Jurkat, Clone E6-1 (cell line): Measurements from ENCODE around the gene MYMX.
"Not testable (repeated sequence)": the region's sequence is repeated elsewhere in the genome, so short reads cannot be mapped to it uniquely, and the experiment has no call there.

Source experiments
- DNase-seq: peaks from one replicate; pipeline ENCODE4 v3.0.0-alpha.2; 2011; ENCODE audit warnings: low read depth, low spot score
- H3K4me3 ChIP-seq: 2 replicates; pipeline ENCODE4 v1.5.1; 2011; ENCODE audit warnings: mild to moderate bottlenecking, low read length, control low read depth, moderate library complexity

MYMX gene

DNA sequence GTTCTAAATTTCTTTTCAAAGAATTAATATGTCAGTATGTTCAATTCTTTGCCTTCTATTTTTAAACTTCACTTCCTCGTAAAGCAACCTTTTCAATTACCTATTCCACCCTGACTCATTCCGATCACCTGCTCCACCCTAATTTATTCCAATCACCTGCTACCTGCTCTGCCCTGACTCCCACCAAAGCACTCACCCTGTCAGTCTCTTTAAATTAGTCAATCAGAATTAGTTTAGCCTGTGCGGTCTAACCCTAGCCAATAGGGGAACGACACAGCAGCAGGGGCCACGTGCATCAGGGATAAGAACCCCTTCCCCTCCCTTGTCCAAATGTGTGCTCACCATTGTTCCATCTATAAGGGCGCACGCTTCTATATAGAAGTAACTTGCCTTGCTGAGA lies 31.4 kb upstream of the MYMX start:
- DNase-seq, H3K4me3 ChIP-seq: not testable (repeated sequence)

DNA sequence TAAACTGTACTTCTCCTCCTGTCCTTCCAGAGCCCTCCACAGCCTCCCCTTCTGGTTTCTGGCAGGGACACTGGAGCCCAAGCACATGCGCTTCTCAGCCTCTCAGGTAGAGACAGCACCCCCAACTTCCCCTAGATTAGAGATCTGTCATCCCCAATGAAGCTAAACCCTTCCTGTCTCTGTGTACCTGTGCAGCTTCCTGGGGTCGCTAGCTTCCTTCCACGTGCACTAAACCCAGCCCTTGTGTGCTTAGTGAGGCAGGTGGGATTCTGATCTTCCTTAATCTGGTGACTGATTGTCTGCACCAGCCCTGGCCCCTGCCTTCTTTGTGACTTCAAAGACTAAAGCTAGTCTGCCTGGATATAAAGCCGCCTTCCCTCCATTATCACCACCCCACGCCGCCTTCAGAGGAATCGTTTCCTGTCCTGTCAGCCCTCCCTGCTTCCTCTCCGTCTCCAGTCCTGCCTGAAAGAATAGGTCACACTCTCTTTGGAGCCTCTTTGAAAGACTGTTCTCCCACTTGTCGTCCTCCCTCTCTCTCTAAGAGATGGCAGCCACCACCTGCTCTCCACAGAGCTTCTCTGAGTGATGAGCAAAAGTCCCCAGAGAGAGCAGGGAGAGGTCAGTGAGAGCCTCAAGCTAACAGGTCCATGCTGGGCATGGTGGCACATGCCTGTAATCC lies 30.6 kb upstream of the MYMX start:
- no peak for DNase-seq
- no peak overlapping the region for H3K4me3 ChIP-seq

DNA sequence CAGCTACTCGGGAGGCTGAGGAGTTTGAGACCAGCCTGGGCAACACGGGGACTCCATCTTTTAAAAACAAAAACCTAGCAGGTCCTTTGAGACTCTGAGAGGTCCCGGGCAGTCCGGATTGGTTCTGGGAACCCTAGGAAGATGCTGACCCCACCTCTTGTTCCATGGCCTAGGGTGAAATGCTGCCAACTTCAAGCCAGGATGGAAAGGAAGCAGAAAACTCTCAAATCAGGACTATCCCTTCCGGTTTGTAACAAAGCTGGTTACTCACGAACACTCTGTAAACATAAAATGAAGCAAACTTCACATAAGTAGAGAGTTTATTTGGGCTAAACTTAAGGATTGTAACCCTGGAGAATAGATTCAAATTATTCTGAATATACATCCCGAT lies 30.1 kb upstream of the MYMX start:
- no peak overlapping the region for H3K4me3 ChIP-seq
- no peak for DNase-seq

DNA sequence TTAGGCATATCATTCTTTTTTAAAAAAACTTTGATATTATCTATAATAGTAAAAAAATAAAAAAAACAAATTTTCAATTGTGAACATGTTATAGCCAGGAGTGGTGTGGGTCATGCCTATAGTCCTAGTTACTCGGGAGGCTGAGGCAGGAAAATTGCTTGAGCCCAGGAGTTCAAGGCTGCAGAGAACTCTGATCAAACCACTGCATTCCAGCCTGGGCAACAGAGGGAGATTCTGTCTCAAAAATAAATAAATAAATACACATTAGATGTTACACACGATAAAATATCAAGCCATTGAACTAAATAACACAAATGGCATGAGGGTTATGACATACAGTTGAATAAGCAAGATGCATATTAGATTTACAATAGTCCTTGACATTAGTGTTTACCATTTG lies 27.9 kb upstream of the MYMX start:
- H3K4me3 ChIP-seq: no peak overlapping the region
- DNase-seq: no peak

DNA sequence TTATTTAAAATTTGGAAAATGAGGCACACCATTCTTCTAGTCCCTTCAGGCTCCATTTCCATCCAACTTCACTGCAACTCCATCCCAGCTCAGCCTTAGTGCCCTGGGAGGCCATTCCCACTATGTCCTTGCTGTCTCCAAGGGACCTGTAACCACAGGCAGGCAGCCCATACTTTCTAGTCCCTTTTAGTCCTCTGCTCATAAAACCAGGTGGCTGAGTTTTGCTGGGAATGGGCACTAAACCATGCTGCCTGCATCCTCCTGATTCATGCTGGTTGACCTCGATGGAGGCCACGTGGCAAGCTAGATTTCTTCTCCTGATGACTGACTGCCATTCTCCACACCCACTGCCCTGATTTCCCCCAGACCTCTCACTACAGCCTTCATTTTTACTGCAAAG lies 27.5 kb upstream of the MYMX start:
- DNase-seq: no peak
- H3K4me3 ChIP-seq: no peak overlapping the region

DNA sequence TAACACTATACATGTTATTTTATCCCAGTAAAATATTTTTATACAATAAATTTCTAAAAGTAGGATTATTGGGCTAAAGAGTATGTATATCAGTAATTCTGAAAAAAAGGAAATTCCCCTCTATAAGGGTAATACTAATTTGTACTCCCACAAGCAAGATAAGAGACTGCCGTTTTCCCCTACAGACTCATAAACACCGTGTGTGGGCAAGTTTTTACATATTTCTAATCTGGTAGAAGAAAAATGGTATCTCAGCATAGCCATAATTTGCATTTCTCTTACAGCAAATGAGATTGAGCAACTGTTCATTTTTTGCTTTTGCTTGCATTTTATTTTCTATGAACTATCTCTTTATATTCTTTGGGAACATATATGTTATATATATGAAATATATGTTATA lies 26.0 kb upstream of the MYMX start:
- H3K4me3 ChIP-seq: no peak overlapping the region
- no peak for DNase-seq

DNA sequence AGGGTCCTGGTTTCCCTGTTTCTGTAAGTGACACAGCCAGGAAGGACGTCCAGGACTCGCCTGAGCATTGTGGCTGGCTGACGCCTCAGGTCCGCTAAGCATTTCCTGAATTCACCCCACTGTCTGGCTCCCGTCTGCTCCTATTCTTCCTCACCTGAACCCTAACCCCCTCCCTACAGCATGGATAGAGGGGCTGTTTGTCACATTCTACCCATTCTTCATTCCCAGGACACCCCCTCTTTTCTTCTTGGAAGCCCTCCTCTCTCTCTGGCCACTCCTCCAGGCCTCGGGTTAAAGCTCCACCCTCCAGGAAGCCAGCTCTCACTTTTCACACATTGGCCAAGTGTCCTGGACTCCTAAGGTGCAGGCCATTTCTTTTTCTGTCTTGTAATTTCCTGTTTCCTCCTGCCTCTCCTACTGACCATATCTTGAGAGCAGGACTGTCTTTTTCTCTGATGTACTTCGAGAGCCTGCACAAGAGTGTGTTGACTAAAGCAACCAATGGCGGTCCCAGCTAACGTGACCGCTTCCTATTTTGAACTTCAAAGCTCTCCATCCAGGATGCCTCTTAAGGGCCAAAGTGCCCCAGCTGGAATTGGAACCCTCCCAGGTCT lies 24.2 kb upstream of the MYMX start:
- DNase-seq: no peak
- no peak overlapping the region for H3K4me3 ChIP-seq

DNA sequence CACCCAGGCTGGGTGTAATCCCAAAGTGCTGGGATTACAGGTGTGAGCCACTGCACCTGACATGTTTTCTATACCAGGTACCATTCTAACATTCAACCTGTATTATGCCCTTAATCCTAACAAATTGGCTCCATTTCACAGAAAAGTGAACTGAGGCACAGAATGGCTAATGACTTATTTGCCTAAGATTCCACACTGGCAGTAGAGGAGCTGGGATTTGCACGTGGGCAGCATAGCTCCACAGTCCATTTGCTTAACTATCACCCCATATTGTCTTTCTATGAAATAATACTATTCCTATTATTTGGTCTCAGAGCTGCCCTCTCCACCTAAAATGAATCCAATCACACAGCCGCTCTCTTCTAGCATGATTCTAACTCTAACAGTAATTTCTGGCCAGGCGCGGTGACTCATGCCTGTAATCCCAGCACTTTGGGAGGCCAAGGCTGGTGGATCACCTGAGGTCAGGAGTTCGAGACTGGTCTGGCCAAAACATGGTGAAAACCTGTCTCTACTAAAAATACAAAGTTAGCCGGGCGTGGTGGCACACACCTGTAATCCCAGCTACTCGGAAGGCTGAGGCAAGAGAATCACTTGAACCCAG lies 23.3 kb upstream of the MYMX start:
- no peak overlapping the region for H3K4me3 ChIP-seq
- DNase-seq: no peak

DNA sequence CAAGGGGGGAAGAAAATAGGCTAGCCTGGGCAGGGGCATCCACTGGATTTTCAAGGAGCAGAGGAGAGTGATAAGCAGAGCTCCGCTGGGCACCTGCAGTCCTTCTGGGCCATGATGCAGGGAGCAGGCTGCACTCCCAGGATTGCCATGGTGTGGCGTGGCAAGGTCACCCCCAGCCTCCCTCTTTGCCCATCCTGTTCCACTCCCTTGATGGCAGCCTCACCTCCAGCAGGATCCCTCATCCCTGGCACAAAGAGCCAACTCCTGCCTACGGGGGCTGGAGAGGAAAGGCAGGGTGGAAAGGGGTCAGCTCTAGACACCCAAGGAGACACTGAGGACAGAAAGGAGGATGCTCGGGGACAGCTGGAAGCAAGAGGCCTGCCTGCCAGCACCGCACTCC lies 22.4 kb upstream of the MYMX start:
- DNase-seq: no peak
- no peak overlapping the region for H3K4me3 ChIP-seq

DNA sequence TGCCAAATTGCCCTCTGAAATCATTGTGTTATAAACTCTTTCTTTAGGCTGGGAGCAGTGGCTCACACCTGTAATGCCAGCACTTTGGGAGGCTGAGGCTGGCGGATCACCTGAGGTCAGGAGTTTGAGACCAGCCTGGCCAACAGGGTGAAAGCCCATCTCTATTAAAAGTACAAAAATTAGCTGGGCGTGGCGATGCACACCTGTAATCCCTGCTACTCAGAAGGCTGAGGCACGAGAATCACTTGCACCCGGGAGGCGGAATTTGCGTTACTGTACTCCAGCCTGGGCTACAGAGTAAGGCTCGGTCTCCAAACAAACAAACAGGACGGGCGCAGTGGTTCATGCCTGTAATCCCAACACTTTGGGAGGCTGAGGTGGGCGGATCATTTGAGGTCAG lies 20.4 kb upstream of the MYMX start:
- H3K4me3 ChIP-seq, DNase-seq: not testable (repeated sequence)

DNA sequence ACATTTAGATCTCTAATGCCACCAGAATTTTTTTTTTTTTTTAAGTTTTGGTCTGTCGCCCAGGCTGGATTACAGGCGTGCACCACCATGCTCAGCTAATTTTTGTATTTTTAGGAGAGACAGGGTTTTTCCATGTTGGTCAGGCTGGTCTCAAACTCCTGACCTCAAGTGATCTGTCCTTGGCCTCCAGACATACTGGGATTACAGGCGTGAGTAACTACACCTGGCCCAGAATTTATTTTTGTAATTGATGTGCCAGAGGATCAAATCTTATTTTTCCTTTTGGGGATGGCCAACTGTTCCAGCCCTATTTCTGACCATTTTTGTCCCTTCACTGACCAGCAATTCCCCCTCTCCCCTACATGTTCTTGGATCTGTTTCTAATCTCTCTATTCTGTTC lies 18.0 kb upstream of the MYMX start:
- no peak for DNase-seq
- H3K4me3 ChIP-seq: no peak overlapping the region

DNA sequence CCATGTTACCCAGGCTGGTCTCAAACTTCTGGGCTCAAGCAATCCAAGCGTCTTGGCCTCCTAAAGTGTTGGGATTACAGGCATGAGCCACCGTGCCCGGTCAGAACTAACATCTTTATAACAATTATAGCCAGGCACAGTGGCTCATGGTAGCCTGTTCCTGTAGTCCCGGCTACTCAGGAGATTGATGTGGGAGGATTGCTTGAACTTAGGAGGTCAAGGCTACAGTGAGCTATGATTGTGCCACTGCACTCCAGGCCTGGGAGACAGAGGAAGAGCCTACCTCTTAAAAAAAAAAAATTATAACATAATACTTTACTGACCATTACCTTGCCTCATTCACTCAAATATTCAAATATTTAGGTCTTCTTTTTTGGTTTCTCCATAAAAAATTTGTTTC lies 16.8 kb upstream of the MYMX start:
- no peak for DNase-seq

DNA sequence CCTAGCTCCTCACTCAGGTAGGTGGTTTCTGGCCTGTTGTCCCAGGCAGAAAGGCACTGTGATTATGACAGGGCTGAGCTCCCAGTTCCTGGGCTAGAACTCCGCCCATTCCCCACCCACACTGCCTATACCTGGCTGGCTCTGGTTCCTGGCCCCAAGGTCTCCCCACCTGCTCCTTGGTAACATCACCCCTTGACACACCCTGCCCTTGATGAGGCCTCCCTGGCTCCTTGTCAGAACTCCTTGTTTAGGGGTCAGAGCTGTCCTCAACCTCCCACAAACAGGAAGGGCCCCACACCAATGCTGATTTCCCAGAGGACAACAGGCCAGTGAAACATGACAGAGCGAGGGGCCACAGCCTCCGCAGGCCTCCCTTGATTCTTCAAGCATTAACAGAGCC lies 15.5 kb upstream of the MYMX start:
- no peak overlapping the region for H3K4me3 ChIP-seq
- no peak for DNase-seq

More for the DNA sequence above, 16.8 kb upstream of the MYMX start:
- no peak overlapping the region for H3K4me3 ChIP-seq

DNA sequence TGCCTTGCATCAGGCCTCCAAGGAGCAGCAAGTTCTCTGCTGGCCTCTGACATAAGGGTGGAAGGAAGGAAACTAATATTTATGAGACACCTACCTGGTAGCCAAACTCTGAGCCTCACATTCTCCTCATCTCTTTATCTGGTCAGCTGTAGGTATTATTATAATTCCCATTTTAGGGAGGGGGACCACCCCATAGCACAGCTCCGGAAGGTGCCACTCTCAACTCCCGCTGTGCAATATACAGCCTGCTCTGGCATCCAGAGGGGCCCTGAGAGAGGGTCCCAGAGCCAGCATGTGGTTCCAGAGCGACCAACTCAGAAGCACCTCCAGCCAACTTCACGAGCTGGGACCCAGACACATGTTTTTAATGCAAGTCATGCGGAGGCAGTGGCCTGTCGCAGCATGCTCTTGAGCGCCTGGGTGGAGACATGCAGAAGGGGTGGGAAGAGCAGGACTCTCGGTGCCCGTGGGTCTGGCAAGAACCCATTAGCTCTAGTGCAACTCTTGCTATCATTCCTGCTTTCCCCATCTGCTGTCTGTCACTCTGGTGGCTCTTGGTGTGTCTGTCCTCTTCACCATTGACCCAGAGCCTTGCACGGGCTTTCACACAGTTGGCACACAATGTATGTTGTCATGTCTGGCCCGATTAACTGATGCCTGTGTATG lies 15.0 kb upstream of the MYMX start:
- DNase-seq: no peak
- no peak overlapping the region for H3K4me3 ChIP-seq

DNA sequence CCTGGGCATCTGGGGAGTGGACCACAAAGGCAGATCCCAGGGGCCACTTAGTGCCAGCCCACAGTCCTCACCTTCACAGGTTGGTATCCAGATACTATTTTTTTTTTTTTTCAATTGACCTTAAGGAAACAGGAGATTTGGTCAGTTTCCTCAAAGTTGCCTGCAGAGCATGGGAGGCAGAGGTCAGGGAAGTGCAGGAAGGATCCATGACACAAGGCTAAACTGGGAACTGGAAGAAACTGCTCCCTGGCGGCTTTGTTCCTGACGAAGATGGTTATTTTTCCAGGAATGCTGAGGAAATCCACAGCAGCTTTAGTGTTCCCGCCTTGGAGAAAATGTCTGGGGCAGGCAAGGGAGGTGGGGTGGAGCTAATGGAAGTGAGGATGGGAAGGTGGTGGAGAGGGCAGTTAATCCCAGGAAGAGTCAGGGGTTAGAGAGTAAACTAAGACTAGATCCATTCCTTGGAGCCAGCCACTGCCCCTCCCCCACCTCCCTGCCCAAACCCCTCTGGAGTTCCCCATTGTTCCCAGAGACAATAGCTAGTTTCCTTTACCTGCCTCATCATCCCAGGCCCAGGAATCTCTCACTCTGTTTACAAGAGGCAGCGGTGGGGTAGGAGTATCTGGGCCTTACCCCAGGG lies 14.3 kb upstream of the MYMX start:
- H3K4me3 ChIP-seq: no peak overlapping the region
- DNase-seq: no peak

DNA sequence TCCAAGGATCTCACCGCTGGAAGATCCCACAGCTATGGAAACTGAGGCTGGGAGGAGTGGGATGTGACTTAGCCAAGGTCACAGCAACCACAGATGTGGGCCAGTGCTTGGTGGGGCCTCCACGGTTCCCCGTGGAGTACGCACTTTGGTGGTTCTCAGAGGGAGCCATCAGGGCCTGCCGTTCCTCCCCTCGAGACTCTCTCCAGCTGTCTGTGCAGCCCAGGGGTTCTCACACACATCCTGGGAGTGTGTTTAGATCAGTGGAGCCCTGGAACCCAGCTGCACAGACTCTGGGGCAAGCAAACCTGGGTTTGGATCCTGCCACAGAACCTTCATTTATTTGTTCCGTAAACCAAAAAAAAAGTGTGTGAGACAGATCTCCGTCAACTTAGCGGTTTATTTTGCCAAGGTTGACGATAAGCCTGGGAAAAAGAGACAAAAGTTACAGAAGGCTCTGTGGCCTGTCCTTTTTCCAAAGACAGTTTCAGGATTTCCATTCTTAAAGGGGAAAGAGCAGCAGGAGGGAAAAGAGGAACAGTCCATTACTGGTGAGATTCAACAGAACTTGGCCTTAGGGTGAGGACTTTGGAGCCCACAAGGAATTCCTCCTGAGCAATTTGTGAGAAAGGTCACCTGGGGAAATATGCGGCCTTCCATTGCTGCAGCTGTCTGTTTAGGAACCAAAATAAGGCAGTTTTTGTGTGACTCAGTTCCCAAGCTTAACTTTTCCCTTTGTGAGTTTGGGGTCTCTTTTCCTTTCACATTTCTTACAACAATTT lies 13.6 kb upstream of the MYMX start:
- no peak for DNase-seq
- H3K4me3 ChIP-seq: no peak overlapping the region

DNA sequence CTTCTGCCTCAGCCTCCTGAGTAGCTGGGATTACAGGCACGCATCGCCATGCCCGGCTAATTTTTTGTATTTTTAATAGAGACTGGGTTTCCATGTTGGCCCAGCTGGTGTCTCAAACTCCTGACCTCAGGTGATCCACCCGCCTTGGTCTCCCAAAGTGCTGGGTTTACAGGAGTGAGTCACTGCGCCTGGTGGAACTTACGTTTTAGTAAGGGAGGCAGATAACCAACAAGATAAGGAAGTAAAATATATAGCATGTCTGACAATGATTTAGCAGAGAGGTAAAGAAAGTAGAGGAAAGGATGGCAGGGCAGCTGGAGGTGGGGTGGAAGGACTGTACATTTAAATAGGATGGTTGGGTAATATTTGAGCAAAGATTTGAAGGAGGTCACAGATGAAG lies 12.8 kb upstream of the MYMX start:
- H3K4me3 ChIP-seq: no peak overlapping the region
- DNase-seq: no peak

DNA sequence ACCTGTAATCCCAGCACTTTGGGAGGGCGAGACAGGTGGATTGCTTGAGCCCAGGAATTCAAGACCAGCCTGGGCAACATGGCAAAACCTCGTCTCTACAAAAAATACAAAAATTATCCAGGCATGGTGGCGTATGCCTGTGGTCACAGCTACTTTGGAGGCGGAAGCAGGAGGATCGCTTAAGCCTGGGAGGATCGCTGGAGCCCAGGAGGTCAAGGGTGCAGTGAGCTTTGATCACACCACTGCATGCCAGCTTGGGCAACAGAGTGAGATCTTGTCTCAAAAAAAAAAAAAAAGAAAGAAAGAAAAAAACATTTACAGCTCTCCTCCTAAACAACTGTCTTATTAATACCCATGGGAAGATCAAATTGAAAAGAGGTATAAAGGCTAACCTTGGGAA lies 8.8 kb upstream of the MYMX start:
- H3K4me3 ChIP-seq: no peak overlapping the region
- no peak for DNase-seq

DNA sequence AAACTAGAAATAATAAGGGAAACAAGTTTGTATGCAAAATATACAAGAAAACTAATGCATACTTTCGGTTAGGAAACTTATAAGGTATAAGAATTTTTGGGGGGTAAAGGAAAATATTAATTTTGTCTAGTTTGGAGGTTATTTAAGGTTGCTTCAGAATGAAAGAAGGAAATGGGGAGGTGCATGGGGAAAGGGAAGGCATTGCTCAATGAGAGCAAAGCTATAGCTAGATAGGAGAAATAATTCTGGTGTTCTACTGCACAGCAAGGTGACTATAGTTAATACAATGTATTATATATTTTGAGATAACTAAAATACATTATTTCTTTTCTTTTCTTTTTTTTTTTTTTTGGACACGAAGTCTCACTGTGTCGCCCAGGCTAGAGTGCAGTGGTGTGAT lies 5.4 kb upstream of the MYMX start:
- DNase-seq: no peak
- H3K4me3 ChIP-seq: no peak overlapping the region
